HG02571 (cell line): ENCODE results near the gene ZMYND12.
A peak's percentile ranks its signal among the peaks of the same experiment; 100 is the strongest.

ENCODE experiments used
- ATAC-seq: cut with Tn5 transposase; IDR thresholded peaks from one replicate; pipeline ENCODE4 v1.9.1; 2021; ENCODE audit warnings: mild to moderate bottlenecking, moderate library complexity; ENCODE audit not compliant: unreplicated experiment

The ZMYND12 gene

GRCh38 chr1:42399315-42400100 lies 56.3 kb downstream of the ZMYND12 start:
- no peak for ATAC-seq

- ATAC-seq: no peak
Measured at GRCh38 chr1:42392967-42393848, 62.6 kb downstream of the ZMYND12 start.

- ATAC-seq: no peak
Measured at GRCh38 chr1:42392255-42392654, 63.6 kb downstream of the ZMYND12 start.

- ATAC-seq: no peak
Measured at GRCh38 chr1:42386051-42386450, 69.8 kb downstream of the ZMYND12 start.

GRCh38 chr1:42385283-42385682 lies 70.5 kb downstream of the ZMYND12 start:
- no peak for ATAC-seq

GRCh38 chr1:42381280-42381673 lies 74.5 kb downstream of the ZMYND12 start:
- ATAC-seq: no peak

- peak; percentile 88 for ATAC-seq
Measured at GRCh38 chr1:42380586-42381279, 75.1 kb downstream of the ZMYND12 start, which contains the start of gene RIMKLA. TSS of gene RIMKLA (plus strand) at chr1:42380792. CDS start at chr1:42380935, 143 bp downstream.
